ENCODE measurements around the gene ZSWIM1. TPM values are rescaled to one million over a fixed set of nuclear protein-coding genes. Genes with fewer than 3 reads are reported as not detected.
A peak's percentile ranks its signal among the peaks of the same experiment; 100 is the strongest.

Gene ZSWIM1
- total and polyA plus RNA-seq, 3 donors from 2014 or later = 11.4 to 24.5 (median 24.0) TPM

DNA sequence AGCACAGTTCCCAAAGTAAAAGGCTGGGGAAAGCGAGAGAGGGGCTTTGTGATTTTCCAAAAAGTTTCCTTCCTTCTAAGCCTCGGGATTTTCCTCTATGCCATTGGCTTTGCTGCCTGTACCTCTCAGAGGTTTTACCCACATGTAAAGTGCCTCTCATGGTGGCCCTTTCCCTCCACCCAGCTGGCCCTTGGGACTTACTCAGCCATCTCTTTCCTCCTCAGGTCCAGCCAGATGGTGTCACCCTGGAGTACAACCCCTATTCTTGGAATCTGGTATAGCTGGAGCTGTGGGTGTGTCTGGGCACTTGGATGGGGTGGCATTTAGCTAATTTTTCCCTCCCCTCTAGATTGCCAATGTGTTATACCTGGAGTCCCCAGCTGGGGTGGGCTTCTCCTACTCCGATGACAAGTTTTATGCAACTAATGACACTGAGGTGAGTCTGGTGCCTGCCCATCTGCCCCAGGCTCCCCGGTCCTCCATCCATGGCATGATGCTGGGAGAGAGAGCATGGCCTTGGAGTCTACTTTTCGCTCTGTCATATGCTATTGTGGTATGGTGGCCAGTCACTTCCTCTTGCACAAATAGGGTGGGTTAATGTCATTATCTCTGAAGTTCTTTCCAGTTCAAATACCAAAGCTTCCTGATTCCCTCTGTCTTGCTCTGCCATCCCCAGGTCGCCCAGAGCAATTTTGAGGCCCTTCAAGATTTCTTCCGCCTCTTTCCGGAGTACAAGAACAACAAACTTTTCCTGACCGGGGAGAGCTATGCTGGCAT lies 11.2 kb downstream of the ZSWIM1 start:
- whole genome bisulfite sequencing, 2 donors = 75 to 82% methylated on average over 9 of the region's 9 CpGs
- intact Hi-C loops (cut with DNase I; ENCODE audit: low total_unique reads) = loop anchor here (10.0 kb wide), 1 partner anchor 63 kb away; no protein-coding TSS in a partner anchor
- peak; percentile 58 for DNase-seq
- Histone ChIP-seq H3K36me3 (ENCODE audit: low read depth, missing control alignments) (no peaks in the 10 kb centered on the region), H3K27me3 (no peaks in the 10 kb centered on the region), H3K4me3 (peak overlapping the region in 1 of 2 donors; percentile 68), H3K9me3 (no peaks in the 10 kb centered on the region), H3K4me1 (peaks cover 13% of the 10 kb centered on the region), H3K27ac (peak overlapping the region in 1 of 2 donors; percentile 88)
- no peak for TF ChIP-seq POLR2A (IDR thresholded peaks at IDR 0.05)
- TF ChIP-seq, protein P1, sequence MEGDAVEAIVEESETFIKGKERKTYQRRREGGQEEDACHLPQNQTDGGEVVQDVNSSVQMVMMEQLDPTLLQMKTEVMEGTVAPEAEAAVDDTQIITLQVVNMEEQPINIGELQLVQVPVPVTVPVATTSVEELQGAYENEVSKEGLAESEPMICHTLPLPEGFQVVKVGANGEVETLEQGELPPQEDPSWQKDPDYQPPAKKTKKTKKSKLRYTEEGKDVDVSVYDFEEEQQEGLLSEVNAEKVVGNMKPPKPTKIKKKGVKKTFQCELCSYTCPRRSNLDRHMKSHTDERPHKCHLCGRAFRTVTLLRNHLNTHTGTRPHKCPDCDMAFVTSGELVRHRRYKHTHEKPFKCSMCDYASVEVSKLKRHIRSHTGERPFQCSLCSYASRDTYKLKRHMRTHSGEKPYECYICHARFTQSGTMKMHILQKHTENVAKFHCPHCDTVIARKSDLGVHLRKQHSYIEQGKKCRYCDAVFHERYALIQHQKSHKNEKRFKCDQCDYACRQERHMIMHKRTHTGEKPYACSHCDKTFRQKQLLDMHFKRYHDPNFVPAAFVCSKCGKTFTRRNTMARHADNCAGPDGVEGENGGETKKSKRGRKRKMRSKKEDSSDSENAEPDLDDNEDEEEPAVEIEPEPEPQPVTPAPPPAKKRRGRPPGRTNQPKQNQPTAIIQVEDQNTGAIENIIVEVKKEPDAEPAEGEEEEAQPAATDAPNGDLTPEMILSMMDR (IDR thresholded peaks at IDR 0.05) = no peak

DNA sequence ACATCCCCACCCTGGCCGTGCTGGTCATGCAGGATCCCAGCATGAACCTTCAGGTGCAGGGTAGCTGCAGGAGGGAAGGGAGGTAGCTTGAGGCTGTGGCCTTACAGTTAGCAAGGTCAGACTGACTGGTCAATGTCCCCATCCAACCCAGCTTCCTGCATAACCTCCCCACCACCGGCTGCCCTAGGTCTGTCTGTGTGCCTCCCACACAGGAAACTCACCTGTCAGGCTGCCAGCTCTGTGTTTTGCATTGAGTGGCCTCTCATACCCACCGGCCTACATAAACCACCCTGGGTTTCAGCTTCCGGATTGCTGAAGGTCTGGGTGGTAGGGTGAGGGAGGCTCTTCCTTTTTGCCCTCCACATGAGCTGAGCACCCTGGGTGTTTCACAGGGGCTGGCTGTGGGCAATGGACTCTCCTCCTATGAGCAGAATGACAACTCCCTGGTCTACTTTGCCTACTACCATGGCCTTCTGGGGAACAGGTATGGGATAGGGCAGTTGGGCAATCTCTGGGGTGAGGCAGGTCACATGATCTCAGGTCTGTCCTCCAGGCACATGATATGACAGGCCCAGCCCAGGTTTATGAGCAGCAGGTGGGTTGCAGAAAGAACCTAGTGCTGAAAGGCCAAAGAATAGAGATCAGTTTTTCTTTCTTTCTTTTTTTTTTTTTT lies 11.9 kb downstream of the ZSWIM1 start:
- no peaks in the 10 kb centered on the region for H3K9me3 ChIP-seq
- H3K27ac ChIP-seq = no peak overlapping the region
- DNase-seq = no peak
- intact Hi-C loops (cut with DNase I; ENCODE audit: low total_unique reads) = loop anchor here (10.0 kb wide), 1 partner anchor 62 kb away; no protein-coding TSS in a partner anchor
- 70 to 71% methylated on average over 2 to 4 of the region's 4 CpGs for WGBS, 2 donors
- no peaks in the 10 kb centered on the region for H3K27me3 ChIP-seq
- H3K4me1 ChIP-seq = peaks cover 13% of the 10 kb centered on the region
- no peaks in the 10 kb centered on the region for H3K36me3 ChIP-seq (ENCODE audit: low read depth, missing control alignments)
- TF ChIP-seq POLR2A (IDR thresholded peaks at IDR 0.05) = no peak
- TF ChIP-seq, protein P1 (IDR thresholded peaks at IDR 0.05) = no peak
- H3K4me3 ChIP-seq = no peak overlapping the region

DNA sequence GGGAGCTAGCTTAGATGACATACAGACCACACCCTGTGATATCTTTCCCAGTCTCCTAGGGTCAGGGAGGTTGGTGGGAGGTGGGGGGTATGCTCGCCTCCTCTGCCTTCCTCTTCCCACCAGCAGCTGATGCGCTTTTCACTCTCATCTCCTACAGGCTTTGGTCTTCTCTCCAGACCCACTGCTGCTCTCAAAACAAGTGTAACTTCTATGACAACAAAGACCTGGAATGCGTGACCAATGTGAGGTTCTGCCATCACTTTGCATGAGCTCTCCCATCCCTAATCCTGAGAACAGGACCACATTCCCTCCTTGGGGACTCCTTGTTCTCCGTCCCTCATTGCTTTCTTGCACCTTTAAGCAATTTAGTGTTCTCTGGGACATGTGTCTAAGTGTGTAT lies 12.8 kb downstream of the ZSWIM1 start:
- Histone ChIP-seq H3K9me3 (no peaks in the 10 kb centered on the region), H3K27me3 (no peaks in the 10 kb centered on the region), H3K36me3 (ENCODE audit: low read depth, missing control alignments) (no peaks in the 10 kb centered on the region), H3K4me3 (no peak overlapping the region), H3K4me1 (peaks cover 13% of the 10 kb centered on the region), H3K27ac (no peak overlapping the region)
- 97 to 98% methylated on average over 4 of the region's 4 CpGs for WGBS, 2 donors
- DNase-seq = no peak
- TF ChIP-seq, protein P1 (IDR thresholded peaks at IDR 0.05) = no peak
- TF ChIP-seq POLR2A (IDR thresholded peaks at IDR 0.05) = no peak
- intact Hi-C loops (cut with DNase I; ENCODE audit: low total_unique reads) = loop anchor here (10.0 kb wide), 1 partner anchor 61 kb away; no protein-coding TSS in a partner anchor

DNA sequence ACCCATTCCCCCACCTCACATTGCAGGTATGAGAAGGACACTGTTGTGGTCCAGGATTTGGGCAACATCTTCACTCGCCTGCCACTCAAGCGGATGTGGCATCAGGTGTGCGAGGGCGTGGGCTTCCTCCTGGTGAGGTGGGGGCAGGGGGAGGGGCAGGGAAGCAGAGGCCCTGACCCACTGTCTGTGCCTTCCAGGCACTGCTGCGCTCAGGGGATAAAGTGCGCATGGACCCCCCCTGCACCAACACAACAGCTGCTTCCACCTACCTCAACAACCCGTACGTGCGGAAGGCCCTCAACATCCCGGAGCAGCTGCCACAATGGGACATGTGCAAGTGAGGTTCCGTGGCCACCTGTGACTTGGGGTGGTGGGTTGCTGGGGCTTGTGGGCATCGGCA lies 13.8 kb downstream of the ZSWIM1 start:
- intact Hi-C loops (cut with DNase I; ENCODE audit: low total_unique reads) = loop anchor here (10.0 kb wide), 1 partner anchor 60 kb away; no protein-coding TSS in a partner anchor
- Histone ChIP-seq H3K27ac (no peak overlapping the region), H3K27me3 (no peaks in the 10 kb centered on the region), H3K9me3 (no peaks in the 10 kb centered on the region), H3K4me1 (peaks cover 9% of the 10 kb centered on the region), H3K36me3 (ENCODE audit: low read depth, missing control alignments) (no peaks in the 10 kb centered on the region), H3K4me3 (no peak overlapping the region)
- TF ChIP-seq, protein P1 (IDR thresholded peaks at IDR 0.05) = no peak
- TF ChIP-seq POLR2A (IDR thresholded peaks at IDR 0.05) = no peak
- no peak for DNase-seq
- 80 to 85% methylated on average over 11 to 12 of the region's 12 CpGs for WGBS, 2 donors

Measured in testis (tissue), 3 donors.